Measurements from ENCODE around the gene CAND2.

CAND2 gene

GRCh38 chr3:12768579-12769527 lies 27.6 kb upstream of the CAND2 start:
- TF ChIP-seq CTCF (IDR thresholded peaks at IDR 0.05; ENCODE audit: low read depth, low read length), result no peak
- H3K4me3 ChIP-seq (ENCODE audit: low read depth, low read length), result no peak overlapping the region
- DNase-seq (ENCODE audit: low read depth, low spot score), result no peak
- in situ Hi-C loops (cut with HindIII; ENCODE audit: low sequenced_read_pairs), result no loop called here

- no peak for DNase-seq (ENCODE audit: low read depth, low spot score)
- in situ Hi-C loops (cut with HindIII; ENCODE audit: low sequenced_read_pairs), result no loop called here
- no peak for TF ChIP-seq CTCF (IDR thresholded peaks at IDR 0.05; ENCODE audit: low read depth, low read length)
- H3K4me3 ChIP-seq (ENCODE audit: low read depth, low read length), result no peak overlapping the region
Measured at GRCh38 chr3:12769761-12770160, 26.7 kb upstream of the CAND2 start.

- no peak for DNase-seq (ENCODE audit: low read depth, low spot score)
- in situ Hi-C loops (cut with HindIII; ENCODE audit: low sequenced_read_pairs), result no loop called here
- TF ChIP-seq CTCF (IDR thresholded peaks at IDR 0.05; ENCODE audit: low read depth, low read length), result no peak
- H3K4me3 ChIP-seq (ENCODE audit: low read depth, low read length), result no peak overlapping the region
Measured at GRCh38 chr3:12771236-12771635, 25.2 kb upstream of the CAND2 start.

- H3K4me3 ChIP-seq (ENCODE audit: low read depth, low read length), result no peak overlapping the region
- TF ChIP-seq CTCF (IDR thresholded peaks at IDR 0.05; ENCODE audit: low read depth, low read length), result no peak
- in situ Hi-C loops (cut with HindIII; ENCODE audit: low sequenced_read_pairs), result no loop called here
- DNase-seq (ENCODE audit: low read depth, low spot score), result no peak
Measured at GRCh38 chr3:12772462-12772861, 24.0 kb upstream of the CAND2 start.

GRCh38 chr3:12773030-12773709 lies 23.3 kb upstream of the CAND2 start:
- in situ Hi-C loops (cut with HindIII; ENCODE audit: low sequenced_read_pairs), result no loop called here
- DNase-seq (ENCODE audit: low read depth, low spot score), result no peak

GRCh38 chr3:12773710-12774086 lies 22.8 kb upstream of the CAND2 start:
- no peak for DNase-seq (ENCODE audit: low read depth, low spot score)
- TF ChIP-seq CTCF (IDR thresholded peaks at IDR 0.05; ENCODE audit: low read depth, low read length), result no peak

More at GRCh38 chr3:12773030-12773709, 23.3 kb upstream of the CAND2 start:
- no peak overlapping the region for H3K4me3 ChIP-seq (ENCODE audit: low read depth, low read length)
- TF ChIP-seq CTCF (IDR thresholded peaks at IDR 0.05; ENCODE audit: low read depth, low read length), result no peak

More at GRCh38 chr3:12773710-12774086, 22.8 kb upstream of the CAND2 start:
- no peak overlapping the region for H3K4me3 ChIP-seq (ENCODE audit: low read depth, low read length)
- in situ Hi-C loops (cut with HindIII; ENCODE audit: low sequenced_read_pairs), result no loop called here
